Urinary bladder (tissue), 4 donors: ENCODE results near the gene ARHGAP26. TPM values are rescaled to one million over a fixed set of nuclear protein-coding genes. Genes with fewer than 3 reads are reported as not detected.

ENCODE experiments used
- DNase-seq: peaks from one replicate; pipeline ENCODE4 v3.0.0-alpha.2; 2015; ENCODE audit errors: extremely low spot score
- H3K27ac ChIP-seq: one replicate; pipeline ENCODE4 v1.5.1; 2013; ENCODE audit warnings: low read depth, mild to moderate bottlenecking, moderate library complexity
- H3K36me3 ChIP-seq: one replicate; pipeline ENCODE4 v1.6.1; 2013; ENCODE audit warnings: mild to moderate bottlenecking, moderate library complexity; ENCODE audit not compliant: insufficient read depth
- H3K4me1 ChIP-seq: one replicate; pipeline ENCODE4 v1.6.1; 2013; ENCODE audit warnings: mild to moderate bottlenecking, moderate library complexity; ENCODE audit not compliant: insufficient read depth
- H3K4me3 ChIP-seq: one replicate; pipeline ENCODE4 v1.5.1; 2013; ENCODE audit warnings: low read depth, low read length
- WGBS: extraction: QIAGEN DNeasy Blood & Tissue Kit; methylation state at CpG from one replicate; pipeline ENCODE4 v1.1.7; 2013; 5-methylcytosine and 5-hydroxymethylcytosine counted together
- polyA plus RNA-seq: library from polyadenylated mRNA; stranded (reverse); fragments of 200-250 nt; gene quantifications from one replicate; pipeline ENCODE4 v1.2.3, GENCODE V29; 2013
- total RNA-seq: library from RNA; depleted of rRNA; stranded (reverse); fragments of >200 nt; gene quantifications from one replicate; pipeline ENCODE4 v1.2.3, GENCODE V29; 2014
- donor health status: healthy with polysubstance abuse.
- donor health status: healthy.

The ARHGAP26 gene
- total and polyA plus RNA-seq, 2 donors, result 5.7 to 54.2 TPM

DNA sequence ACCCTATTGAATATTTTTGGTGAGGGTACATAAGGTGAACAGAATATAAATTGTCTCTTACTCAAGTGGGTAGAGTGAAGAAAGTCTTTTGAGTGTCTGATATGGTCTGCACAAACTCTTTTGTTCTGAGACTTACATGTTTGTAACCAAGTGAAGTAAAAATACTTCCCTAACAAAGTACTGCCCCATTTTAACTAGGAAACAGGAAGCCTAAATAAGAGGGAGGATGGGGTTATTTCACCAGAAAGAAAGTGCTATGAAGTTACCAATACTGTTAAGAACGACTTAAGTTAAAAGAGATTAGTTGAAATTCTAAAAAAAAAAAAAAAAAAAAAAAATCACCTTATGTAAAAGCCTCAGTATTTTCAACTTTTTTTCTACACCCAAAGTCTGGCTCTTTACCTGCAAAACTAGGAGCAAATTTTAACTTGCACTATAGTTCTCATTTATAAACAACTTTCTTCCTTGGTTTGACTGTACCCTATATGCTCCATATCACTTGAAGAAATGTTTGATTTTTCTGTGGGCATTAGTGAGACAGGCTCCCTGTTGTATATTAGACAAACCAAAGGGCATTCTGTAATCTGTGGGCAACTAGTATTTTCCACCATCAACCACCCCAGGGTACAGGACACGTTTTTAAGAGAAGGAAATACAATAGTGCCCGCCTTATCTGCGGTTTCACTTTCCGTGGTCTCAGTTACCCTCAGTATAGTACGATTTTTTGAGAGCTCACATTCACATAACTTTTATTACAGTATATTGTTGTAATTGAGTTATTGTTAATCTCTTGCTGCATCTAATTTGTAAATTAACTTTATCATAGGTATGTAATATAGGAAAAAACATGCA, 505.6 kb downstream of the ARHGAP26 start:
- Histone ChIP-seq H3K27ac (no peak overlapping the region), H3K36me3 (peaks cover 2% of the 10 kb centered on the region), H3K4me1 (no peaks in the 10 kb centered on the region), H3K4me3 (no peak overlapping the region)
- no peak for DNase-seq
- 84% methylated on average over 6 of the region's 6 CpGs for WGBS

DNA sequence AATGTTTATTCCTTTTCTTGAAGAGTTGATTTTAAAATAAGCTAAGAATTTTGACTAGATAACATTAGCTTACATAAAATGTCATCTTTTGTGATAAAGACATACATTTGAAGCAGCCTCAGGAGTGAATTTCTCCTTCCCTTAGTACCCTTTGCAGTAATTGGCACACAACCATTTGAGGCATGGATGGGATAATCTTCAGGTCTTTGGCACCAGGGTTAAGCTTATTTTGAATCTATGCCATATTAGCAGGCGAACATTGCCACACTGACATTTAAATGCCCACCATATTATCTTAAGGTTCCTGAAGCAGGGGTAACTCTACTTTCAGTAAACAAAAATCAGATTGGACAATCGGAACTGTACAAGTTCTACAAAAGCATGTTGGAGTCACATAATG, 507.4 kb downstream of the ARHGAP26 start:
- no peak for DNase-seq
- H3K27ac ChIP-seq, result no peak overlapping the region
- H3K36me3 ChIP-seq, result peaks cover 4% of the 10 kb centered on the region
- no peaks in the 10 kb centered on the region for H3K4me1 ChIP-seq
- no peak overlapping the region for H3K4me3 ChIP-seq
- 79% methylated on average over 2 of the region's 2 CpGs for WGBS

Other genes starting within 250 kb of the ARHGAP26 start
- 5.1 TPM for gene FGF1, start 84.3 kb upstream of the ARHGAP26 start, total RNA-seq
- 0.58 TPM for gene FGF1, start 84.3 kb upstream of the ARHGAP26 start, polyA plus RNA-seq